ENCODE measurements around the gene SNCAIP.

Gene SNCAIP

GRCh38 chr5:122385286-122385685 lies 73.2 kb downstream of the SNCAIP start:
- DNase-seq (ENCODE audit: low read depth): no peak
- no peak overlapping the region for H3K4me3 ChIP-seq (ENCODE audit: low read depth, low read length)
- TF ChIP-seq POLR2A (IDR thresholded peaks at IDR 0.05; ENCODE audit: extremely low read depth, insufficient read length) (no peak), MYC (IDR thresholded peaks at IDR 0.05; ENCODE audit: low read depth, low read length) (no peak), CTCF (IDR thresholded peaks at IDR 0.05; ENCODE audit: low read depth, low read length) (no peak), MAX (IDR thresholded peaks at IDR 0.05; ENCODE audit: low read depth, low read length) (no peak)

DNA sequence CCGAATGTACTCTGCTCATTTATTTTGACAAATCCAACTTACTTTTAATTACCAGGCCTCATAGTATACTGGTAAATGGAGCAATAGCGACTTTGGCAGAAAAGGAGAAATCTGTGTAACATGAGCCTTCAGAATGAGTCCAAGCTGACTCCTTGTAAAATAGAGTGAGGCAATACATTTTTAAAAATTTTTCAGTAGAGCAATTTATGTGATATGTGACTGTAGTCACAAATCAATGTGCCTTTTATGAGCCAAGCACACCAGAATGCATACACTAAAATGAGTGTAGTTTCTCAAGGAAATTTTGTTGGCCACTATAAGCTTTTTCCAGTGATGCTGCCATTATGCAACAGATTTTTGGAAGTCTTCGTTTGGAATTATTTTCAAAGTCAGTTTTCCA lies 73.8 kb downstream of the SNCAIP start:
- TF ChIP-seq CTCF (IDR thresholded peaks at IDR 0.05; ENCODE audit: low read depth, low read length): no peak
- TF ChIP-seq MYC (IDR thresholded peaks at IDR 0.05; ENCODE audit: low read depth, low read length): no peak
- no peak for TF ChIP-seq MAX (IDR thresholded peaks at IDR 0.05; ENCODE audit: low read depth, low read length)
- no peak for TF ChIP-seq POLR2A (IDR thresholded peaks at IDR 0.05; ENCODE audit: extremely low read depth, insufficient read length)
- H3K4me3 ChIP-seq (ENCODE audit: low read depth, low read length): no peak overlapping the region
- DNase-seq (ENCODE audit: low read depth): no peak

DNA sequence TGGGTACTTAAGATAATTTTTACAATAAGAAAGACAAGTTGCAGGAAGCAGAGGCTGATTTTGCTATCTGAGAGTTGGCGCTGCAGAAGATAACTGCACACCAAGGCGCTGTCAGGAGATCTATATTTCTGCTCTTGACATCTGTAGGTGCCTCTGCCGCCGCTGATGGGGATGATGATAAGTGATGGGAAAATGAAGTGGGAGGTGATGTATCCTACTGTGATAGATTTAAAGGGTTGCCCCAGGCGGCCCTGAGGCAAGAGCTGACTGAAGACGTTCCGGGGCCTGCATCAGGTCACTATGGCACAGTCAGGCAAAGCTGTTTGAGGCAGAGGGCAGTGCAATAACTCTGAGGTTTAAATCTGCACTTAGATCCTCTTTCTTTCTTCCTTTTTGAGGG lies 78.1 kb downstream of the SNCAIP start:
- DNase-seq (ENCODE audit: low read depth): no peak
- no peak overlapping the region for H3K4me3 ChIP-seq (ENCODE audit: low read depth, low read length)

DNA sequence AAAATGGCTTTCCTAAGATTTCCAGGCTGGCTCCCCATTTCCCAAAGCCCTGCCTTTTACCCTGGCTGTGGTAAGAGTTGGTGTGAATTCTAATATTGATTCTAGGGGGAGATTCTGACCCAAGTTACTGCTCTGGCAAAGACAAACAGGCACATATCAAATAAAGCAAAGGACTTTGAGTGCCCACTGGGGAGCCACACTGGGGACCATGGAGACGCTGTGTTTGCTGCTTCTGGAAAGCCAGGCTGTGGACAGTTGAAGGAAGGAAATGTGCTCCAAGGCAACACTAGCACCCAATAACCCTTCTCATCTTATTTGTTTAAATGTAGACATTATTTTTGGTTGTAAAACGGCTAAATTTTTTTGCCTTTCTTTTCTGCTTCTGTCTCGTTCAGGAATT lies 78.7 kb downstream of the SNCAIP start:
- no peak overlapping the region for H3K4me3 ChIP-seq (ENCODE audit: low read depth, low read length)
- no peak for DNase-seq (ENCODE audit: low read depth)
- TF ChIP-seq MAX (IDR thresholded peaks at IDR 0.05; ENCODE audit: low read depth, low read length) (no peak), MYC (IDR thresholded peaks at IDR 0.05; ENCODE audit: low read depth, low read length) (no peak), CTCF (IDR thresholded peaks at IDR 0.05; ENCODE audit: low read depth, low read length) (no peak), POLR2A (IDR thresholded peaks at IDR 0.05; ENCODE audit: extremely low read depth, insufficient read length) (no peak)

More for the DNA sequence above, 78.1 kb downstream of the SNCAIP start:
- no peak for TF ChIP-seq CTCF (IDR thresholded peaks at IDR 0.05; ENCODE audit: low read depth, low read length)
- no peak for TF ChIP-seq MAX (IDR thresholded peaks at IDR 0.05; ENCODE audit: low read depth, low read length)
- TF ChIP-seq POLR2A (IDR thresholded peaks at IDR 0.05; ENCODE audit: extremely low read depth, insufficient read length): no peak
- no peak for TF ChIP-seq MYC (IDR thresholded peaks at IDR 0.05; ENCODE audit: low read depth, low read length)

GRCh38 chr5:122391621-122392020 lies 79.6 kb downstream of the SNCAIP start:
- no peak overlapping the region for H3K4me3 ChIP-seq (ENCODE audit: low read depth, low read length)
- no peak for TF ChIP-seq MAX (IDR thresholded peaks at IDR 0.05; ENCODE audit: low read depth, low read length)
- no peak for TF ChIP-seq POLR2A (IDR thresholded peaks at IDR 0.05; ENCODE audit: extremely low read depth, insufficient read length)
- no peak for TF ChIP-seq CTCF (IDR thresholded peaks at IDR 0.05; ENCODE audit: low read depth, low read length)
- TF ChIP-seq MYC (IDR thresholded peaks at IDR 0.05; ENCODE audit: low read depth, low read length): no peak
- no peak for DNase-seq (ENCODE audit: low read depth)

DNA sequence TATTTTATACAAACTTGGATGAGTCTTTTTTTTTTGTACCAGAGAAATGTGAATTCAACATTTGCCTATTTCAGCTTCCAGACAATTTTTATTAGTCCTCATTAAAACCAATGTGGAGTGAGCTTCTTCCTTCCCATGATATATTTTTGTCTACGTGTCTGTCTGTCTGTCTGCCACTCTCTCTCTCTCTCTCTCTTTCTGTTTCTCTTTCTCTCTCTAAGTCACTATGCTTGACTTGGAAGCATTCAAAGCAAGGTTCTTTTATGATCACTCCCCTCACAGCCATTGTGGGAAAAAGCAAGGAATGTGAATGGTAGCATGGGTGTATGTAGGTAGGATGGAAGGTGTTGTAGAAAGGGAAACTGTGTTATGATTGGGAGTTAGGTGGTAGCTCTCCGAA lies 80.2 kb downstream of the SNCAIP start:
- H3K4me3 ChIP-seq (ENCODE audit: low read depth, low read length): no peak overlapping the region
- TF ChIP-seq CTCF (IDR thresholded peaks at IDR 0.05; ENCODE audit: low read depth, low read length): no peak
- DNase-seq (ENCODE audit: low read depth): no peak
